K562 (cell line): ENCODE results near the gene KIF23. TPM values are rescaled to one million over a fixed set of nuclear protein-coding genes. Genes with fewer than 3 reads are reported as not detected.

ENCODE experiments used
- ATAC-seq: fragments of 200-7000 bp; cut with Tn5 transposase; 3 replicates; pipeline ENCODE4 v1.9.1; 2020; ENCODE audit warnings: moderate library complexity
- BruUV-seq: library from RNA; stranded (reverse); fragments of 400-500 nt; replicated peaks from 2 replicates; lab custom pipeline; 2021; lab: Mats Ljungman, UMichigan
- CTCF ChIA-PET: fragments of 300-600 bp; formaldehyde crosslinking; extraction: SDS; loops from one replicate; lab custom pipeline; 2021; ENCODE audit warnings: low intra/inter-chr PET ratio; lab: Yijun Ruan, JAX
- POLR2A ChIA-PET: fragments of 300-600, 350-650 bp; sonication (Branson Sonifier 250); formaldehyde crosslinking; extraction: SDS; loops from one replicate; lab custom pipeline; 2021; ENCODE audit warnings: antibody characterized with exemption, inconsistent platforms; lab: Yijun Ruan, JAX
- DNase-seq, 4 experiments: peaks; one replicate each; pipeline versions ENCODE4 v3.0.0 to v3.0.0-alpha.2; 2011 to 2018; ENCODE audit warnings: low spot score in 3 of 4, mixed read lengths in 3 of 4; ENCODE audit errors: extremely low read depth in 1 of 4
- FAIRE-seq: peaks from 2 replicates; lab custom pipeline; 2011; peaks lifted over from hg19 to GRCh38; lab: Jason Lieb, UNC
- H2AFZ ChIP-seq: 2 replicates; pipeline ENCODE4 v1.6.0; 2011; ENCODE audit warnings: low read depth, low read length, control low read depth, inconsistent platforms
- H3K27ac ChIP-seq: fragments of 200-600 bp; 3 replicates; pipeline ENCODE4 v1.8.0; 2011; ENCODE audit warnings: low read depth, mild to moderate bottlenecking, control low read depth, inconsistent platforms, low read length, moderate library complexity, mixed read lengths; ENCODE audit errors: extremely low read depth
- H3K27me3 ChIP-seq, 2 experiments: fragments of 300-600 bp in 1 of 2; 2 replicates in 1 of 2; 3 replicates in 1 of 2; pipeline versions ENCODE4 v1.6.0 to v1.8.0; 2011; ENCODE audit warnings: inconsistent platforms in 2 of 2, low read length in 2 of 2, mild to moderate bottlenecking in 1 of 2, mixed read lengths in 1 of 2, moderate library complexity in 1 of 2; ENCODE audit not compliant: control insufficient read depth in 2 of 2, insufficient read depth in 2 of 2
- H3K36me3 ChIP-seq: fragments of 300-600 bp; 3 replicates; pipeline ENCODE4 v1.8.0; 2011; ENCODE audit warnings: mild to moderate bottlenecking, low read length, inconsistent platforms; ENCODE audit not compliant: control insufficient read depth, insufficient read depth
- H3K4me1 ChIP-seq, 2 experiments: fragments of 200-600 bp in 1 of 2; replicated peaks in 1 of 2; 2 replicates in 1 of 2; 3 replicates in 1 of 2; pipeline versions ENCODE4 v1.5.1 to v1.8.0; 2011; ENCODE audit warnings: inconsistent platforms in 2 of 2, low read length in 2 of 2, mild to moderate bottlenecking in 1 of 2, mixed read lengths in 1 of 2, moderate library complexity in 1 of 2; ENCODE audit not compliant: control insufficient read depth in 2 of 2, insufficient read depth in 2 of 2
- H3K4me2 ChIP-seq: 2 replicates; pipeline ENCODE4 v1.6.1; 2011; ENCODE audit warnings: low read length, control low read depth, inconsistent platforms, mixed read lengths; ENCODE audit not compliant: insufficient read depth
- H3K4me3 ChIP-seq: fragments of 200-600 bp; sonication (generic), shearing (Covaris generic); 2 replicates; pipeline ENCODE4 v1.5.1; 2016; ENCODE audit warnings: control low read depth, inconsistent platforms
- H3K79me2 ChIP-seq: fragments of 200-600 bp; 3 replicates; pipeline ENCODE4 v1.8.0; 2011; ENCODE audit warnings: low read length, inconsistent platforms; ENCODE audit not compliant: control insufficient read depth, insufficient read depth
- H3K9ac ChIP-seq, 2 experiments: 2 replicates each; pipeline versions ENCODE4 v1.6.0 to v1.6.1; 2011; ENCODE audit warnings: low read depth in 2 of 2, low read length in 2 of 2, control low read depth in 1 of 2, inconsistent platforms in 1 of 2, mild to moderate bottlenecking in 1 of 2, mixed read lengths in 1 of 2; ENCODE audit not compliant: insufficient read depth in 1 of 2
- H3K9me1 ChIP-seq: one replicate; pipeline ENCODE4 v1.6.0; 2011; ENCODE audit warnings: inconsistent platforms, mild to moderate bottlenecking, low read length, moderate library complexity; ENCODE audit not compliant: control insufficient read depth, insufficient read depth
- H3K9me3 ChIP-seq: replicated peaks from 2 replicates; pipeline ENCODE4 v1.5.1; 2011; ENCODE audit warnings: low read depth, low read length, inconsistent platforms; ENCODE audit not compliant: control insufficient read depth, insufficient read depth
- H4K20me1 ChIP-seq: replicated peaks from 2 replicates; pipeline ENCODE4 v1.6.1; 2011; ENCODE audit warnings: low read length, inconsistent platforms, mixed read lengths; ENCODE audit not compliant: control insufficient read depth, insufficient read depth
- ESRRA ChIP-seq: fragments of 450-650 bp; IDR thresholded peaks from 2 replicates; pipeline ENCODE4 v1.6.1; 2014; ENCODE audit warnings: low read depth, mild to moderate bottlenecking, moderate library complexity, borderline replicate concordance
- POLR2AphosphoS2 ChIP-seq: IDR thresholded peaks from 2 replicates; pipeline ENCODE4 v1.6.1; 2012; ENCODE audit warnings: low read length, improper control_type of control experiment
- TBP ChIP-seq: optimal IDR thresholded peaks from 2 replicates; pipeline ENCODE3; 2011; ENCODE audit warnings: low read depth, low read length, improper control_type of control experiment
- U2AF2 ChIP-seq: fragments of 200-400 bp; formaldehyde crosslinking; optimal IDR thresholded peaks from 2 replicates; pipeline ENCODE3; 2017; ENCODE audit warnings: low read depth, mild to moderate bottlenecking, low read length
- ZBTB17 ChIP-seq: fragments of 450-650 bp; formaldehyde crosslinking; IDR thresholded peaks from 2 replicates; pipeline ENCODE4 v1.4.0; 2020; ENCODE audit warnings: mild to moderate bottlenecking
- ZBTB40 ChIP-seq, 2 experiments: fragments of 450-650 bp in 1 of 2; sonication (generic) in 1 of 2; formaldehyde crosslinking in 1 of 2; IDR thresholded peaks; 2 replicates each; pipeline versions ENCODE4 v1.7.1 to v1.9.0; 2016 to 2022; ENCODE audit warnings: inconsistent platforms in 1 of 2, mild to moderate bottlenecking in 1 of 2, missing genetic modification reagents in 1 of 2
- WGBS: fragments of 100-300 bp; shearing (Covaris generic); methylation state at CpG from one replicate; pipeline ENCODE4 v1.1.6; 2016; ENCODE audit warnings: low coverage, mixed read lengths; ENCODE audit not compliant: insufficient coverage; ENCODE audit errors: missing lambda C conversion rate; 5-methylcytosine and 5-hydroxymethylcytosine counted together
- in situ Hi-C: fragments of 300-500 bp; cut with MboI; formaldehyde crosslinking; loops from 4 replicates; pipeline ENCODE4 v1.15.0; 2018; ENCODE audit warnings: inconsistent platforms, mixed read lengths
- intact Hi-C: fragments of 100-400 bp; cut with micrococcal nuclease; formaldehyde crosslinking; loops from 2 replicates; pipeline ENCODE4 v1.14.2; 2022
- polyA plus RNA-seq, 8 experiments: library from polyadenylated mRNA; depleted of rRNA in 4 of 8; stranded (reverse) in 5 of 8; unstranded in 3 of 8; fragments of >200 nt; fragmentation: Nextera tagmentation in 2 of 8; fragmentation: Illumina TruSeq in 1 of 8; extraction: Ambion mirVana in 2 of 8; extraction: Trizol in 1 of 8; gene quantifications; 2 replicates each; pipeline versions ENCODE4 v1.2.1 to v1.2.3, GENCODE V29; 2011 to 2014; ENCODE audit warnings: inconsistent platforms in 1 of 8, missing spikeins in 1 of 8
- total RNA-seq, 7 experiments: library from RNA; depleted of rRNA in 6 of 7; stranded (reverse); fragments of >200 nt in 6 of 7; fragmentation: Illumina TruSeq in 2 of 7; extraction: Trizol in 2 of 7; gene quantifications; 2 replicates each; pipeline versions ENCODE4 v1.2.1 to v1.2.3, GENCODE V29; 2011 to 2021; ENCODE audit warnings: low replicate concordance in 1 of 7
- TF ChIP-seq, protein P1 (sequence below): IDR thresholded peaks from 2 replicates; pipeline ENCODE4 v1.6.1; 2014; ENCODE audit warnings: antibody characterized with exemption
- TF ChIP-seq, protein P2 (sequence below): fragments of 200-400 bp; formaldehyde crosslinking; IDR thresholded peaks from 2 replicates; pipeline ENCODE4 v1.6.1; 2017; ENCODE audit warnings: mild to moderate bottlenecking, low read depth, low read length, moderate library complexity

Gene KIF23
- total and polyA plus RNA-seq, 9 of the 15 experiments (the other 6 are each of a cell fraction or from before 2014, with no cell fraction given), result 29.4 to 58.2 (median 41.9) TPM

GRCh38 chr15:69415381-69415780 lies 1.2 kb downstream of the KIF23 start:
- peak overlapping the region in 1 of 2 experiments; percentile 89; a peak in 2 of 4 replicates for H3K9ac ChIP-seq
- WGBS, result 3% methylated on average over 3 of the region's 3 CpGs
- TF ChIP-seq ZBTB17 (CRISPR knock-in tag) (no peak), ESRRA (no peak), TBP (no peak), ZBTB40 (IDR thresholded peaks at IDR 0.05) (peak; percentile 18; the same call in 1 of the 2 replicates), ZBTB40 (CRISPR knock-in tag; IDR thresholded peaks at IDR 0.05) (no peak), U2AF2 (no peak), POLR2AphosphoS2 (no peak)
- TF ChIP-seq, protein P1, sequence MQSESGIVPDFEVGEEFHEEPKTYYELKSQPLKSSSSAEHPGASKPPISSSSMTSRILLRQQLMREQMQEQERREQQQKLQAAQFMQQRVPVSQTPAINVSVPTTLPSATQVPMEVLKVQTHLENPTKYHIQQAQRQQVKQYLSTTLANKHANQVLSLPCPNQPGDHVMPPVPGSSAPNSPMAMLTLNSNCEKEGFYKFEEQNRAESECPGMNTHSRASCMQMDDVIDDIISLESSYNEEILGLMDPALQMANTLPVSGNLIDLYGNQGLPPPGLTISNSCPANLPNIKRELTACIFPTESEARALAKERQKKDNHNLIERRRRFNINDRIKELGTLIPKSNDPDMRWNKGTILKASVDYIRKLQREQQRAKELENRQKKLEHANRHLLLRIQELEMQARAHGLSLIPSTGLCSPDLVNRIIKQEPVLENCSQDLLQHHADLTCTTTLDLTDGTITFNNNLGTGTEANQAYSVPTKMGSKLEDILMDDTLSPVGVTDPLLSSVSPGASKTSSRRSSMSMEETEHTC, result no peak
- TF ChIP-seq, protein P2, sequence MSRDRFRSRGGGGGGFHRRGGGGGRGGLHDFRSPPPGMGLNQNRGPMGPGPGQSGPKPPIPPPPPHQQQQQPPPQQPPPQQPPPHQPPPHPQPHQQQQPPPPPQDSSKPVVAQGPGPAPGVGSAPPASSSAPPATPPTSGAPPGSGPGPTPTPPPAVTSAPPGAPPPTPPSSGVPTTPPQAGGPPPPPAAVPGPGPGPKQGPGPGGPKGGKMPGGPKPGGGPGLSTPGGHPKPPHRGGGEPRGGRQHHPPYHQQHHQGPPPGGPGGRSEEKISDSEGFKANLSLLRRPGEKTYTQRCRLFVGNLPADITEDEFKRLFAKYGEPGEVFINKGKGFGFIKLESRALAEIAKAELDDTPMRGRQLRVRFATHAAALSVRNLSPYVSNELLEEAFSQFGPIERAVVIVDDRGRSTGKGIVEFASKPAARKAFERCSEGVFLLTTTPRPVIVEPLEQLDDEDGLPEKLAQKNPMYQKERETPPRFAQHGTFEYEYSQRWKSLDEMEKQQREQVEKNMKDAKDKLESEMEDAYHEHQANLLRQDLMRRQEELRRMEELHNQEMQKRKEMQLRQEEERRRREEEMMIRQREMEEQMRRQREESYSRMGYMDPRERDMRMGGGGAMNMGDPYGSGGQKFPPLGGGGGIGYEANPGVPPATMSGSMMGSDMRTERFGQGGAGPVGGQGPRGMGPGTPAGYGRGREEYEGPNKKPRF, result no peak

More at GRCh38 chr15:69415381-69415780, 1.2 kb downstream of the KIF23 start:
- H3K79me2 ChIP-seq, result peaks cover 51% of the 10 kb centered on the region
- H3K27me3 ChIP-seq, result no peaks in the 10 kb centered on the region
- FAIRE-seq, result no peak
- H4K20me1 ChIP-seq, result no peaks in the 10 kb centered on the region
- H3K4me1 ChIP-seq, result peaks cover 0 to 9% of the 10 kb centered on the region in 2 experiments; a peak in 2 of 5 replicates
- BruUV-seq, result TSS peak; percentile 61
- H2AFZ ChIP-seq, result no peak overlapping the region
- no peak for ATAC-seq
- no peaks in the 10 kb centered on the region for H3K9me1 ChIP-seq
- peak overlapping the region; percentile 9; the same call in 1 of the 3 replicates for H3K27ac ChIP-seq
- ChIA-PET CTCF (no interaction called here), POLR2A (interaction anchor here (1.0 to 4.1 kb wide), 5 partner anchors 8 to 41 kb away, joined by 4 to 30 read pairs (median 7); partner anchors contain the start of gene RPLP1)
- in situ Hi-C loops (no loop called here), intact Hi-C loops (loop anchor here (2.0 to 5.0 kb wide), 2 partner anchors 37 to 47 kb away; partner anchors contain the start of gene RPLP1)
- H3K4me3 ChIP-seq, result peak overlapping the region; percentile 78
- DNase-seq, result peak in 1 of 4 experiments; percentile 8
- H3K36me3 ChIP-seq, result peaks cover 41% of the 10 kb centered on the region
- H3K4me2 ChIP-seq, result peak overlapping the region; percentile 81
- no peaks in the 10 kb centered on the region for H3K9me3 ChIP-seq
